ENCODE measurements around the gene PDE10A. TPM values are rescaled to one million over a fixed set of nuclear protein-coding genes. Genes with fewer than 3 reads are reported as not detected.

Gene PDE10A
- total RNA-seq, 1 donor from 2014 or later = 17.3 TPM

DNA sequence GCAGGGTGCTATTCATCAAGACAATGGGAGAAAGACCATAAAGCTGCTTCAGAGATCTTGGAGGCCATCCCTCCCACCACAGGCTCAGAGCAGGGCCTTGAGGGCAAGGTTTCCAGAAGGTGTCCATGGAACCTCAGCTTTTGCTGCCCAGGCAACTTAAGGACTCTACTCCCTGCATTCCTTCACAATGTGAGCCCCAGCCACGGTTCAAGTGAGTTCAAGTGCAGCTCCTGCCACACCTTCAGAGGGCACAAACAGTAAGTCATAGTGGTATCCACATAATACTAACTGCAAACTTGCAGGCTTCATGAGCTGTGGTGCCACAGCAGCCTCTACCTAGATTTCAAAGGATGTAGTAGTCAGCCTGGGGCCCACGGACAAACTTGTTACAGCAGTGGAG lies 209.6 kb downstream of the PDE10A start:
- peaks cover 10% of the 10 kb centered on the region for H3K4me1 Mint-ChIP-seq

DNA sequence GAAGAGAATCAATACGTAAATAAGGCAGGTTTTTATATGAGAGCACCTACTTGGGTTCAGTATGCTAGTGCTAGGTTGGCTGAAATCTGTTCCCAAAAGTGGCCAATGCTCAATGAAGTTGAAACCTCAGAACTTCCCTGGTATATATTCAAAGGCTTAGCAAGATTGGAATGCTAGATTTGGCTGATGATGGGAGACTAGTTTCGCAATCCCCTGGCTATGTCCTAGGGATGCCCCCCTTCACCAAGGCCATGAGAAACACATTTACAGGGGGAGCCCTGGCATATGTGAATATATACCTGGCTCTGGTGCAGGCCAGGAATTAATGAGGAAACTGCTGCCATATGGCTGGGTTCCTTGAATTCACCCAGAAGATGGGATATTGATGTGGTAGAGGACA lies 211.2 kb downstream of the PDE10A start:
- Histone ChIP-seq H3K9me3 (ENCODE audit: low read depth) (no peaks in the 10 kb centered on the region), H3K79me2 (ENCODE audit: low read depth) (no peaks in the 10 kb centered on the region), H3K4me1 (peaks cover 4% of the 10 kb centered on the region), H3K27ac (no peak overlapping the region), H3K27me3 (peaks cover 4% of the 10 kb centered on the region), H2AFZ (replicated peaks) (no peak overlapping the region), H4K20me1 (ENCODE audit: low read depth) (no peaks in the 10 kb centered on the region), H3K4me2 (no peak overlapping the region), H3F3A (ENCODE audit: low read depth) (no peaks in the 10 kb centered on the region), H3K4me3 (no peak overlapping the region), H3K9ac (no peak overlapping the region), H3K36me3 (no peaks in the 10 kb centered on the region)
- Mint-ChIP-seq H3K27ac (no peak overlapping the region), H3K9me3 (peaks cover 2% of the 10 kb centered on the region), H3K4me1 (peaks cover 6% of the 10 kb centered on the region), H3K27me3 (ENCODE audit: insufficient read depth, low read depth) (no peaks in the 10 kb centered on the region), H3K36me3 (peaks cover 3% of the 10 kb centered on the region), H3K4me3 (no peak overlapping the region)
- TF ChIP-seq CTCF (IDR thresholded peaks at IDR 0.05) = no peak
- TF ChIP-seq EZH2phosphoT487 (IDR thresholded peaks at IDR 0.05) = no peak
- TF ChIP-seq EZH2 (IDR thresholded peaks at IDR 0.05) = no peak
- DNase-seq (ENCODE audit: low spot score) = no peak

More for the DNA sequence above, 209.6 kb downstream of the PDE10A start:
- peaks cover 14% of the 10 kb centered on the region for H3K27me3 ChIP-seq
- no peak overlapping the region for H3K27ac ChIP-seq
- no peaks in the 10 kb centered on the region for H3K9me3 ChIP-seq (ENCODE audit: low read depth)
- no peak for TF ChIP-seq EZH2 (IDR thresholded peaks at IDR 0.05)
- no peak for TF ChIP-seq EZH2phosphoT487 (IDR thresholded peaks at IDR 0.05)
- TF ChIP-seq CTCF (IDR thresholded peaks at IDR 0.05) = no peak
- DNase-seq (ENCODE audit: low spot score) = no peak
- Mint-ChIP-seq H3K27me3 (ENCODE audit: insufficient read depth, low read depth) (no peaks in the 10 kb centered on the region), H3K9me3 (peaks cover 2% of the 10 kb centered on the region), H3K4me3 (no peak overlapping the region), H3K27ac (no peak overlapping the region), H3K36me3 (peaks cover 3% of the 10 kb centered on the region)
- H3K79me2 ChIP-seq (ENCODE audit: low read depth) = no peaks in the 10 kb centered on the region
- no peak overlapping the region for H3K4me2 ChIP-seq
- no peak overlapping the region for H3K4me3 ChIP-seq
- H3K36me3 ChIP-seq = no peaks in the 10 kb centered on the region
- no peaks in the 10 kb centered on the region for H3K4me1 ChIP-seq
- no peak overlapping the region for H3K9ac ChIP-seq
- no peaks in the 10 kb centered on the region for H3F3A ChIP-seq (ENCODE audit: low read depth)
- H2AFZ ChIP-seq (replicated peaks) = no peak overlapping the region
- peaks cover 8% of the 10 kb centered on the region for H4K20me1 ChIP-seq (ENCODE audit: low read depth)

- Histone ChIP-seq H3K4me1 (peaks cover 19% of the 10 kb centered on the region), H3K4me2 (no peak overlapping the region), H3K27ac (no peak overlapping the region), H3K9ac (no peak overlapping the region), H3K36me3 (no peaks in the 10 kb centered on the region), H4K20me1 (ENCODE audit: low read depth) (no peaks in the 10 kb centered on the region), H3K79me2 (ENCODE audit: low read depth) (no peaks in the 10 kb centered on the region), H3K4me3 (no peak overlapping the region), H3K27me3 (no peaks in the 10 kb centered on the region), H3K9me3 (ENCODE audit: low read depth) (peaks cover 4% of the 10 kb centered on the region), H3F3A (ENCODE audit: low read depth) (peaks cover 14% of the 10 kb centered on the region), H2AFZ (replicated peaks) (no peak overlapping the region)
- Mint-ChIP-seq H3K27me3 (ENCODE audit: insufficient read depth, low read depth) (no peaks in the 10 kb centered on the region), H3K4me3 (no peak overlapping the region), H3K4me1 (peaks cover 8% of the 10 kb centered on the region), H3K27ac (no peak overlapping the region), H3K9me3 (peaks cover 11% of the 10 kb centered on the region), H3K36me3 (peaks cover 13% of the 10 kb centered on the region)
- peak; percentile 46 for DNase-seq (ENCODE audit: low spot score)
- TF ChIP-seq CTCF (IDR thresholded peaks at IDR 0.05) (peak; percentile 26), EZH2phosphoT487 (IDR thresholded peaks at IDR 0.05) (no peak)
Observed at GRCh38 chr6:165448210-165448609, 214.8 kb downstream of the PDE10A start.

Data from neural progenitor cell (in vitro differentiated cells).